ENCODE data around the gene MACC1.

DNA sequence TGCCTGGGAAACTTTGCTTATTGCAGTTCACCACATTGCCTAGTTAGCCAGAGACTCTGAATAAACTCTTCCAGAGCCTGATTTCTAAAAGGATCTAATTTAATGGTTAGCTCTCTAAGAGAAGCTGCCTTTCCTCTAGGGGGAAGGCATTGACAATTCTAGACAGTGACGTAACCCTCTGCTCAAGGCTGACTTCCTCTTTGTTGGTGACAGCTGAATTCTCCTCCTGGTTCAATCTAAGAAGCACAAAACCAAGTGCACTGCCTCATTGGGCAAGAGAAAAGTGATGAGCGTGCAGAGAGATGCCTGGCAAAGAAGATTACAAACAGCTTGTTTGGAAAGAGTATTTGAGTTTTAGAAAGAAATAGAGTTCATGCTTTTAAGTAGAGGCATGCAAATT lies 102.7 kb downstream of the MACC1 start:
- TF ChIP-seq, protein P1, sequence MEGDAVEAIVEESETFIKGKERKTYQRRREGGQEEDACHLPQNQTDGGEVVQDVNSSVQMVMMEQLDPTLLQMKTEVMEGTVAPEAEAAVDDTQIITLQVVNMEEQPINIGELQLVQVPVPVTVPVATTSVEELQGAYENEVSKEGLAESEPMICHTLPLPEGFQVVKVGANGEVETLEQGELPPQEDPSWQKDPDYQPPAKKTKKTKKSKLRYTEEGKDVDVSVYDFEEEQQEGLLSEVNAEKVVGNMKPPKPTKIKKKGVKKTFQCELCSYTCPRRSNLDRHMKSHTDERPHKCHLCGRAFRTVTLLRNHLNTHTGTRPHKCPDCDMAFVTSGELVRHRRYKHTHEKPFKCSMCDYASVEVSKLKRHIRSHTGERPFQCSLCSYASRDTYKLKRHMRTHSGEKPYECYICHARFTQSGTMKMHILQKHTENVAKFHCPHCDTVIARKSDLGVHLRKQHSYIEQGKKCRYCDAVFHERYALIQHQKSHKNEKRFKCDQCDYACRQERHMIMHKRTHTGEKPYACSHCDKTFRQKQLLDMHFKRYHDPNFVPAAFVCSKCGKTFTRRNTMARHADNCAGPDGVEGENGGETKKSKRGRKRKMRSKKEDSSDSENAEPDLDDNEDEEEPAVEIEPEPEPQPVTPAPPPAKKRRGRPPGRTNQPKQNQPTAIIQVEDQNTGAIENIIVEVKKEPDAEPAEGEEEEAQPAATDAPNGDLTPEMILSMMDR (conservative IDR thresholded peaks at IDR 0.05; ENCODE audit: low read depth, low read length) = no peak
- TF ChIP-seq EZH2 (IDR thresholded peaks at IDR 0.05; ENCODE audit: low read length, unreplicated experiment) (no peak), EZH2phosphoT487 (IDR thresholded peaks at IDR 0.05; ENCODE audit: borderline replicate concordance, low read length) (no peak)

All from PC-3 (cell line).